PC-3 (cell line): ENCODE data around the gene KHDC4. TPM values are rescaled to one million over a fixed set of nuclear protein-coding genes. Genes with fewer than 3 reads are reported as not detected.

Experiments used
- ATAC-seq: fragments of 200-7000 bp; cut with Tn5 transposase; 2 replicates; pipeline ENCODE4 v1.9.1; 2020; ENCODE audit warnings: mild to moderate bottlenecking, moderate library complexity
- BruUV-seq: library from RNA; stranded (reverse); fragments of 400-500 nt; replicated peaks from 2 replicates; lab custom pipeline; 2021; lab: Mats Ljungman, UMichigan
- CTCF ChIA-PET: fragments of 300-600 bp; sonication (Branson Sonifier 250); formaldehyde crosslinking; loops from one replicate; lab custom pipeline; 2022; ENCODE audit warnings: antibody characterized with exemption; lab: Charles Lee
- POLR2A ChIA-PET: fragments of 300-600 bp; sonication (Branson Sonifier 250); formaldehyde crosslinking; loops from one replicate; lab custom pipeline; 2022; ENCODE audit warnings: antibody characterized with exemption; ENCODE audit not compliant: unreplicated experiment; lab: Charles Lee
- DNase-seq: peaks from one replicate; pipeline ENCODE4 v3.0.0-alpha.2; 2015
- H2AFZ ChIP-seq: fragments of 300-600 bp; sonication (generic); 2 replicates; pipeline ENCODE4 v1.6.0; 2016; ENCODE audit warnings: antibody characterized with exemption, low read length
- H3F3A ChIP-seq: fragments of 300-600 bp; sonication (generic); one replicate; pipeline ENCODE4 v1.6.0; 2017; ENCODE audit warnings: antibody characterized with exemption, low read length, control low read depth, mild to moderate bottlenecking; ENCODE audit not compliant: unreplicated experiment
- H3K27ac ChIP-seq: fragments of 300-600 bp; sonication (generic); 2 replicates; pipeline ENCODE4 v1.5.1; 2016; ENCODE audit warnings: mild to moderate bottlenecking, low read length
- H3K27me3 ChIP-seq: fragments of 300-600 bp; sonication (generic); 2 replicates; pipeline ENCODE4 v1.6.1; 2016; ENCODE audit warnings: low read length, mixed read lengths
- H3K36me3 ChIP-seq: fragments of 300-600 bp; sonication (generic); 2 replicates; pipeline ENCODE4 v1.6.1; 2016; ENCODE audit warnings: low read depth, mixed run types, low read length, mixed read lengths
- H3K4me1 ChIP-seq: fragments of 300-600 bp; sonication (generic); 2 replicates; pipeline ENCODE4 v1.5.1; 2016; ENCODE audit warnings: low read length; ENCODE audit not compliant: insufficient read depth
- H3K4me2 ChIP-seq: fragments of 300-600 bp; sonication (generic); 2 replicates; pipeline ENCODE4 v1.6.0; 2016; ENCODE audit warnings: low read length
- H3K4me3 ChIP-seq: fragments of 300-600 bp; sonication (generic); 2 replicates; pipeline ENCODE4 v1.5.1; 2016; ENCODE audit warnings: mild to moderate bottlenecking, low read length, mixed read lengths
- H3K79me2 ChIP-seq: fragments of 300-600 bp; sonication (generic); 2 replicates; pipeline ENCODE4 v1.6.1; 2017; ENCODE audit warnings: low read length, mixed read lengths
- H3K9ac ChIP-seq: fragments of 300-600 bp; sonication (generic); 2 replicates; pipeline ENCODE4 v1.6.0; 2016; ENCODE audit warnings: mild to moderate bottlenecking, low read length
- H3K9me2 ChIP-seq: fragments of 300-600 bp; sonication (generic); replicated peaks from 2 replicates; pipeline ENCODE4 v1.6.1; 2016; ENCODE audit warnings: mixed run types, low read length, mixed read lengths
- H3K9me3 ChIP-seq: fragments of 300-600 bp; sonication (generic); 2 replicates; pipeline ENCODE4 v1.6.1; 2016; ENCODE audit warnings: low read length, mixed read lengths
- H4K20me1 ChIP-seq: fragments of 300-600 bp; sonication (generic); 2 replicates; pipeline ENCODE4 v1.6.1; 2016; ENCODE audit warnings: low read length, mixed read lengths
- EZH2 ChIP-seq: fragments of 300-600 bp; sonication (generic); IDR thresholded peaks from one replicate; pipeline ENCODE4 v1.6.1; 2017; ENCODE audit warnings: antibody characterized with exemption, mild to moderate bottlenecking, low read length; ENCODE audit not compliant: unreplicated experiment
- EZH2phosphoT487 ChIP-seq: fragments of 300-600 bp; sonication (generic); IDR thresholded peaks from 2 replicates; pipeline ENCODE4 v1.6.1; 2018; ENCODE audit warnings: mild to moderate bottlenecking, antibody characterized with exemption, low read length, borderline replicate concordance
- intact Hi-C: fragments of 100-400 bp; cut with micrococcal nuclease; formaldehyde crosslinking; loops from 2 replicates; pipeline ENCODE4 v1.9.0; 2023
- total RNA-seq: library from RNA; depleted of rRNA; stranded (reverse); fragments of >200 nt; gene quantifications from 2 replicates; pipeline ENCODE4 v1.2.3, GENCODE V29; 2014
- TF ChIP-seq, protein P1 (sequence below): fragments of 300-600 bp; sonication (generic); conservative IDR thresholded peaks from 2 replicates; pipeline ENCODE4 v1.5.1; 2017; ENCODE audit warnings: antibody characterized with exemption, low read depth, mild to moderate bottlenecking, low read length

Gene KHDC4
- total RNA-seq, 1 experiment from 2014 or later, result 63.4 TPM

- no peak for ATAC-seq
These were observed 12.5 kb upstream of the KHDC4 start for GRCh38 chr1:155946633-155947219.

GRCh38 chr1:155944444-155944799 is 10.2 kb upstream of the KHDC4 start:
- Histone ChIP-seq H2AFZ (no peak overlapping the region), H3K79me2 (no peaks in the 10 kb centered on the region), H3K9ac (no peak overlapping the region), H3K27ac (peak overlapping the region; percentile 24), H3K4me1 (peaks cover 29% of the 10 kb centered on the region), H3K9me3 (no peaks in the 10 kb centered on the region), H3K4me3 (no peak overlapping the region), H4K20me1 (no peaks in the 10 kb centered on the region), H3K27me3 (no peaks in the 10 kb centered on the region), H3K4me2 (peak overlapping the region; percentile 12; the same call in 1 of the 2 replicates), H3K9me2 (no peaks in the 10 kb centered on the region), H3F3A (no peaks in the 10 kb centered on the region), H3K36me3 (peaks cover 23% of the 10 kb centered on the region; the same call in 1 of the 2 replicates)
- ChIA-PET CTCF (interaction anchor here (0.7 to 1.5 kb wide), 2 partner anchors 33 to 45 kb away, joined by 4 to 11 read pairs; partner anchors contain the start of gene ARHGEF2), POLR2A (interaction anchor here (0.7 kb wide), 1 partner anchor 17 kb away, joined by 3 read pairs; no protein-coding TSS in a partner anchor)
- intact Hi-C loops, result no loop called here
- ATAC-seq (peak; percentile 23), DNase-seq (no peak)
- no TSS peak for BruUV-seq
- no peak for TF ChIP-seq EZH2
- TF ChIP-seq, protein P1, sequence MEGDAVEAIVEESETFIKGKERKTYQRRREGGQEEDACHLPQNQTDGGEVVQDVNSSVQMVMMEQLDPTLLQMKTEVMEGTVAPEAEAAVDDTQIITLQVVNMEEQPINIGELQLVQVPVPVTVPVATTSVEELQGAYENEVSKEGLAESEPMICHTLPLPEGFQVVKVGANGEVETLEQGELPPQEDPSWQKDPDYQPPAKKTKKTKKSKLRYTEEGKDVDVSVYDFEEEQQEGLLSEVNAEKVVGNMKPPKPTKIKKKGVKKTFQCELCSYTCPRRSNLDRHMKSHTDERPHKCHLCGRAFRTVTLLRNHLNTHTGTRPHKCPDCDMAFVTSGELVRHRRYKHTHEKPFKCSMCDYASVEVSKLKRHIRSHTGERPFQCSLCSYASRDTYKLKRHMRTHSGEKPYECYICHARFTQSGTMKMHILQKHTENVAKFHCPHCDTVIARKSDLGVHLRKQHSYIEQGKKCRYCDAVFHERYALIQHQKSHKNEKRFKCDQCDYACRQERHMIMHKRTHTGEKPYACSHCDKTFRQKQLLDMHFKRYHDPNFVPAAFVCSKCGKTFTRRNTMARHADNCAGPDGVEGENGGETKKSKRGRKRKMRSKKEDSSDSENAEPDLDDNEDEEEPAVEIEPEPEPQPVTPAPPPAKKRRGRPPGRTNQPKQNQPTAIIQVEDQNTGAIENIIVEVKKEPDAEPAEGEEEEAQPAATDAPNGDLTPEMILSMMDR, result no peak
- TF ChIP-seq EZH2phosphoT487, result no peak

More at GRCh38 chr1:155946633-155947219, 12.5 kb upstream of the KHDC4 start:
- H3K4me1 ChIP-seq, result peaks cover 14% of the 10 kb centered on the region
- H3K9ac ChIP-seq, result no peak overlapping the region
- no peak overlapping the region for H2AFZ ChIP-seq
- ChIA-PET POLR2A (no interaction called here), CTCF (no interaction called here)
- no peak for DNase-seq
- H3K79me2 ChIP-seq, result no peaks in the 10 kb centered on the region
- intact Hi-C loops, result no loop called here
- H3K9me3 ChIP-seq, result no peaks in the 10 kb centered on the region
- H3K4me2 ChIP-seq, result no peak overlapping the region
- H3K36me3 ChIP-seq, result peaks cover 36% of the 10 kb centered on the region
- TF ChIP-seq EZH2phosphoT487 (no peak), EZH2 (no peak)
- TF ChIP-seq, protein P1, result no peak
- H3K27me3 ChIP-seq, result no peaks in the 10 kb centered on the region
- no peaks in the 10 kb centered on the region for H3K9me2 ChIP-seq
- H4K20me1 ChIP-seq, result no peaks in the 10 kb centered on the region
- BruUV-seq, result no TSS peak
- no peak overlapping the region for H3K27ac ChIP-seq
- no peaks in the 10 kb centered on the region for H3F3A ChIP-seq
- no peak overlapping the region for H3K4me3 ChIP-seq

DNA sequence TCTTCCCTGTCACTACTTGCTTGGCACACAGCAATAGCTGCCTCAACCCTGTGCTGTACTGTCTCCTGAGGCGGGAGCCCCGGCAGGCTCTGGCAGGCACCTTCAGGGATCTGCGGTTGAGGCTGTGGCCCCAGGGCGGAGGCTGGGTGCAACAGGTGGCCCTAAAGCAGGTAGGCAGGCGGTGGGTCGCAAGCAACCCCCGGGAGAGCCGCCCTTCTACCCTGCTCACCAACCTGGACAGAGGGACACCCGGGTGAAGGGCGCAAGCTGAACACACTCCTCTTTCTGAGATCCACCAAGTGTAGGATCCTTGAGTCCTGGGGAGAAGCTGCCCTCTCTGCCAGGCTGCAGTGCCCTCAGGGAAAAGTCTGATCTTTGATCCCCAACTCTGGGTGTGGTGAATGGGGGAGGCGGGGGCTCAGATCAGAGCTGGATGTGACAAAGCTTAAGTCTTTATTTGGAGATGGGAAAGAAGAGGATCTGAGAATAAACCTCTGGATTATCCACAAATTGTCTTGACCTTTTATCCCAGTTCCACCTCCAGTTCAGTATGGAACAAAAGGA is 8.4 kb upstream of the KHDC4 start:
- Histone ChIP-seq H3K4me2 (no peak overlapping the region), H3K36me3 (peaks cover 13% of the 10 kb centered on the region; the same call in 1 of the 2 replicates), H3K4me3 (no peak overlapping the region), H3K79me2 (no peaks in the 10 kb centered on the region), H4K20me1 (no peaks in the 10 kb centered on the region), H3K27me3 (no peaks in the 10 kb centered on the region), H3K27ac (no peak overlapping the region), H3K4me1 (peaks cover 29% of the 10 kb centered on the region), H3K9me3 (no peaks in the 10 kb centered on the region), H3K9ac (no peak overlapping the region), H3F3A (no peaks in the 10 kb centered on the region), H3K9me2 (no peaks in the 10 kb centered on the region), H2AFZ (no peak overlapping the region)
- TF ChIP-seq EZH2phosphoT487 (no peak), EZH2 (no peak)
- TF ChIP-seq, protein P1, result no peak
- CTCF ChIA-PET, result no interaction called here
- no peak for DNase-seq
- BruUV-seq, result no TSS peak
- POLR2A ChIA-PET, result interaction anchor here (0.7 to 1.4 kb wide), 3 partner anchors 13 to 26 kb away, joined by 3 to 5 read pairs (median 4); no protein-coding TSS in a partner anchor
- no peak for ATAC-seq
- intact Hi-C loops, result no loop called here
